NCI-H2107 treated with DMSO at 0.1 percent for 48 hours (cell line): Measurements from ENCODE around the gene MSGN1.

Experiments
- DNase-seq: peaks from one replicate; lab custom pipeline; 2025; ENCODE audit not compliant: unreplicated experiment; lab: John Stamatoyannopoulos, UW

MSGN1 gene

DNA sequence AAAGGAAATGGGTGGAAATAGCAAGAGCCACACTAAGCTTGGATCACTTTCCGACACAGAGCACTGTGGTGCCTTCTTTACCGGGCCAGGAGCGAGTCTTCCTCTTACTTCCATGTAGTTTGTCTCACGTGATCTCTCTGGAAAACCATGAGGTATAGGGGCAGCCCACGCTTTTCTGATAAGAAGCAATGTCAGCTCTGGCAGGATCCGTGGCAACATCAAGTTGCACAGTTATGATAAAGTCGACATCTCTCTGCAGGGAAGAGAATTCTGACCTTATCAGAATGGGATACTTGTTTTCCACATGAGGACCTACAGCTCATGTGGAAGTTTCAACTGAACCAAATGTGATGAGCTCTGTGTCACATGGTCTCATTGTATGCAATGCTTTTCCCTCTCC, 29.5 kb downstream of the MSGN1 start:
- DNase-seq: no peak

DNA sequence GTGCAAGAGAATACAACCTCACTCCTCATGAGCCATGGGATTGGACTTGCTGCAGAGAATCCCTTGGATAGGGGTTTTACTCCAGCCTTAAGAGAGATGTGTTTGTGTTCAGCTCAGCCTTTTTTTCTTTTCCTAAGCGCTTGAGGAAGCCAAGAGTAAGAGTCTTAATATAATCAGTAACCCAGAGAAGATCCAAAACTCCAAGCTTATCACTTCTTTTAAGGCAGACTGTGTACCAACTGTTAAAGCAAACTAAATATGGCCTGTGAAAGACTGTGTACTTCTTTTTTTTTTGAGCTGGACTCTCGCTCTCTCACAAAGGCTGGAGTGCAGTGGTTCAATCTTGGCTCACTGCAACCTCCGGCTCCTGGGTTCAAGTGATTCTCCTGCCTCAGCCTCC, 30.4 kb downstream of the MSGN1 start:
- no peak for DNase-seq

DNA sequence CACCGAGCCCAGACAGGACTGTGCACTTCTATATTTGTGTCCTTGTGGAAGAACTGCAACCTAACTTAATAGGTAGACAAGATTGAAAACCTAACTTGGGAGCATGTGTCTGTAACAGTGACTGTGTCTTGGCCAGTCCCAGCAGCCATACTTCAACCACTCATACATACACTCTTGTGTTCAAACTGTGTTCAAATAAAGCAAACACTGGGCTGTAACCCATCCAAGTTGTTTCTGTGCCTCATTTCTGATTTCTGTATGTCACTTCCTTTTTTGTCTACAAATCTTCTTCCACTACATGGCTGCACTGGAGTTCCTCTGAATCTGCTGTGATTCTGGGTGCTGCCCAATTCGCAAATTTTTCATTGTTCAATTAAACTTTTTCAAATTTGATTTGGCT, 31.0 kb downstream of the MSGN1 start:
- no peak for DNase-seq

DNA sequence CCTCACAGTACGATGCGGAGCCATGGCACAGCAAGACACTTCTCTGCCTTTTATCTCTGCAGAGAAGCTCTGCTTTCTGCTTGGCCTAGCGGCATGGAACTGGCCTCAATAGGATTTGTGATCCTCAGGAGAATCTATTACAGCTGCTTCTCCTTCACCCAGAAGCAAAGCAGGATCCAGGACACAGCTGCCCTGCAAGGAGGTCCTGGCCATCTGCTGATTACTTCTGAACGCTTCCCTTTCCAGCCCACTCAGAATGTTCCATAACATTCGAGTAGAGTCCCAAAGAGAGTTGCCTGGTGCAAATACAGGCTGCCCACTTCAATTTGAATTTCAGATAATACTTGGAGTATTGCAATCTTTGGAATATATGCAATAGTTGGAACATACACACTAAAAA, 33.0 kb downstream of the MSGN1 start:
- DNase-seq: no peak

DNA sequence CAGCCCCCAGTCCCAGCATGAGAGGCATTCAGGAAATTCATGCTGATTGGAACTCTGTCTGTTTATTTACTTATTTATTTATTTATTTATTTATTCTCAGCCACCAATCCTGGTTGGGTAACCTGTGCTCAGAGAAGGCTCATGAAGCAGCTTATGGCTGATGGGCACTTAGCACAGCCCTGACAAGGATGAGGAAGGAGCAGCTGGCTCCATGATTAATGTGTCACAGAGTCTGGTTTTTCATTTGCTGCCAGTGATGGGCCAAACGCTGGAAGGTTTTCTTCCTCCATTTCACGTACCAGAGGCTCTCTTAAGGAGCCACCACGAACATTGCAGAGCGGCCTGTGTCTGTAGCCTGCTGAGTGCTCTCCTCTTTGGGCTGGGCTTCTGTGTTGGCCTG, 33.9 kb downstream of the MSGN1 start:
- DNase-seq: no peak

DNA sequence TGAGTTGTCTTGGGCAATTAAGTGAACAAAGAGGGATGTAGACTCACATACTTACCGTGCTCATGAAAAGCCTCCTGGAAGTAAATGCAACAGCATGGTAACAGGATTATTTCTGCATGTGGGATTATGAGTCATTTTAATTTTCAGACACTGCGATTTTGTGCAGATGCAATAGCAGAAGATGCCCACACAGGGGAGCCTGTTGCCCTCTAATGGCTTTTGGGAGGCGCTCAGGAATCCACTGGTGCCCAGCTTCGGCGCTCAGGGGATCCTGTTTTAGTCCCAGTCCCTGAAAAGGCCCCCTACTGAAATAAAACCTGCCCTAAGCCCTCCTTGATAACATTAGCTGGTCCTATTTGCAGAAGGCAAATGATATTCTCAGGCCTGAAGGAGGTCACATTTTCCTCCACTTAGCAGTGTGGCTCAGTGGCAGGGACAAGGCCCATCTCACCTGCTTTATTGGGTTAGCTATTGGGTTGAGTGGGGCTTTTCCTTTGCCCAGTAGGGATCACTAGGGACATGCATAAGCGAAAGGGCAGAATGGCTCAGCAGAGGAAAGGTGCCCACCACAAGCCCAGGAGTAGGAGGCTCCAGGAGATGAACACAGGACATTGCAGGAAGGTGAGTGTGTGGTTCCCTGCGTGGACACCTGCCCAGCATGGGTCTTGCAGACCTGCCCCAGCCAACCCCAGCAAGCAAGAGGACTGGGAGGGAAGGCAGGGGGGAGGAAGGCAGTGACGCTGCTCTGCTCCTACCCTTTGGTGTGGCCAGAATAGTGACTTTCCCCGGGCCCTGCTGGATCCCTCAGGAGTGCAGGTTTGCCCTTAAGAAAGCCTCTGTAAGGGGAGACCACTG, 35.7 kb downstream of the MSGN1 start:
- peak; percentile 3 for DNase-seq

DNA sequence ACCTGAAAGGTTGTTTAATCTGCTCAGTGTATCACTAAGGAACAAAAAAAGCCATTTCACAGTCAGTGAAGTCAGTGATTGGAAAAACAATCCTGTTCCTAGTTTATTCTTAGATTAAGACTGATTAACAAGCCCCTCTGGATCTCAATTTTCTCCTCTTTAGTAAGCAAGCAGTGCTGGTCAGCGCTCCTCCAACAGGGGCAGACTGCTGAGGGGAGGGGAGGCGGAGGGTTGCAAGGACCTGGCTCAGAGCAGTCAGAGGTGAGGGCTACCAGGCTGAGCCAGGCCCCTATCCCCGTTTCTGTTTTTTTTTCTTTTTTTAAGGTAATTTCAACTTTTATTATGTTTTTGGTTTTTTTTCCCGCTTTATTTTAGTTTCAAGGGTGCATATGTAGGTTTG, 37.5 kb downstream of the MSGN1 start:
- DNase-seq: no peak

DNA sequence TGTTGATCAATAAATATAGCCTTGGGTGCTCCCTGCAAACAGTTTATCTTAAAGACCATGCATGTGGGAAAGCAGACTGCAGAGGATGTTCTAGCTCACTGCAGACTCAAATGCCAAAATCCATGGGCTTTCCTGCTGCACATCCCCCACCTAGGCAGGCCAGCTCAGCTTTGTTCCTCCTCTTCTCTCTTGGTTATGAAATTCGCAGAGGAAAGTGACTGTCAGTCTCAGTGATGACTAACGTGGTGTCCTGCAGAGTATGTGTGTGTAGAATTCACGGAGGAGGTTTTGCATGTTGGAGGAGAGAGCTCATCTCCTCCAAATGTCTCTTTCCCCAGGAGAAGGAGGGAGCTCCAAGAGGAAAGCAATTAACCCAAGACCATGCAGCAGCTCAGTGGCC, 40.8 kb downstream of the MSGN1 start:
- no peak for DNase-seq

DNA sequence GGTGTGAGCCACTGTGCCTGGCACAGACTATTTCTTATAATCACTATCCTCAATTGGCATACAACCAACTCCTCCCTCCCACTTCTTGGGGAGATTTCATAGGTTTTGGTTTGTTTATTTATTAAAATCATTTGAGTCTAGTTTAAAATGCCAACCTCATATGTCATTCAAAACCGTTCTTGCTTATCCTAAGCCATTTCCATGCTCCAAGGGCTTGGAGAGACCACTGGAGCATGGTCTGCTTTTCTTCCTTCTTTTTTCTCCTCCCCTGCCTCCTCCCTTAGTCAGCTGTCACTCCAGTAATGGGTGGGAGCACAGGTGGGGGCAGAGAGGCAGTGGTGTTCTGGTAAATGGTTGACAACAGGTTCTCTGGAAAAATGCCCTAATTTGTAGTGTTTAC, 41.8 kb downstream of the MSGN1 start:
- no peak for DNase-seq

DNA sequence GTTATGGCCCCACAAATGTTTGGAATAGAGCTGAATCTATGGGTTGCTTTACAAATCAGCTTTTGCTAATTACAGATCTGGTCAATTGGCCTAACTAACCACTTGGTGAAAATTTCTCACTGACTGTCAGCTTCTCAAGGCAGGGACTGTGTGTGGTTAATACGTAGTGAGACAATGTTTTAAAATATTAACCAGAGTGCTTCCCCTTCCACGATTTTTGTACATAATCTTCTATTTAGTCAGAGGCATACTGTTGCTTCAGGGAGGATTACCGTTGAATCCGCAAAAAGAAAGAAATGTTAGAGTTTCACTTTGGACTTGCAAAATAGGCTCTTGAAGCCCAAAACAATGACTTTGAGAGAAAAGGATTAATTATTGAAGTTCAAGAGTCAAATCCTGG, 47.3 kb downstream of the MSGN1 start:
- no peak for DNase-seq

DNA sequence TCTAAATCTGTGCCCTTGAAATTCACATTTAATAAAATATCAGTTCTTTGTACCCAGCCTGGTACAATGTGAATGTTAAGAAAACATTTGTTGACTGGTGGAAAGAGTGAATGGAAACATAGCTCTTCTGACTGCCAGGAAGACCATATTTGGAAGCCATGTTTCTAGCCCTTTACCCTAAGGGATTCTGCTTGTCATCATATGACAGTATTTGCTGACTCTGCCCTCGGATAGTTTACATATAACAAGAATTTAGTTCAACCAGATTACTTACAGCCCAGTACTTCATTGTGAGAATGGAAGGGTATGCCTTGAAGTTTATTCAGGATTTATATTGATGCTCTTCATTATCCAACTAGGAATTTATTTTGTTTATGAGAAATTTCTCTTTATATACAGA, 48.4 kb downstream of the MSGN1 start:
- no peak for DNase-seq

DNA sequence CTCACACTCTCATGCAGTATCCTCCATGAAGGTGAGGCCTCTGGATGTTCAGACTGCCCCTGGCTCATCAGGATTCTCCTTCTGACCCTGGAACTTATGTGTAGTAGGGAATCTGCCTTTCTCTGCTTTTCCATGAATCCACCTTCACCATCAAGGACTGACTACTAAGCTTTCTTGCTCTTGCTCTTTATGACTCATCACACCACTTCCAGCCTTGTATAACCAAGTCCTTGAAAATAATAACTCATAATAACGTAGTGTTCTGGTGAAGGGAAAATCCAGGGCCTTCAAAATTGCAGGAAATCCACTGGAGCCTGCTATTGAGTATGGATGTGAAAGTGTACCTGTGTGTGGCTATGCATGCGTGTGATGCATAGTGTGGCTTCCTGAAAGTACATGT, 50.9 kb downstream of the MSGN1 start:
- no peak for DNase-seq
